Type B pancreatic cell (in vitro differentiated cells): ENCODE data around the gene MYL6. TPM values are rescaled to one million over a fixed set of nuclear protein-coding genes. Genes with fewer than 3 reads are reported as not detected.
"Not testable (repeated sequence)": the region's sequence is repeated elsewhere in the genome, so short reads cannot be mapped to it uniquely, and the experiment has no call there.

ENCODE experiments used
- DNase-seq: peaks from one replicate; pipeline ENCODE4 v3.0.0; 2021; ENCODE audit warnings: mixed read lengths; ENCODE audit not compliant: unreplicated experiment; ENCODE audit errors: extremely low spot score
- H3K27ac Mint-ChIP-seq: 2 replicates; pipeline ENCODE4 v1.8.0; 2021; ENCODE audit warnings: mild to moderate bottlenecking, mixed read lengths
- H3K27me3 Mint-ChIP-seq: 2 replicates; pipeline ENCODE4 v1.8.0; 2021; ENCODE audit warnings: mixed read lengths
- H3K36me3 Mint-ChIP-seq: 2 replicates; pipeline ENCODE4 v1.8.0; 2021; ENCODE audit warnings: mixed read lengths
- H3K4me1 Mint-ChIP-seq: one replicate; pipeline ENCODE4 v1.8.0; 2021; ENCODE audit warnings: mixed read lengths; ENCODE audit not compliant: unreplicated experiment
- H3K4me3 Mint-ChIP-seq: 2 replicates; pipeline ENCODE4 v1.8.0; 2021; ENCODE audit warnings: mild to moderate bottlenecking, mixed read lengths
- H3K9me3 Mint-ChIP-seq: 2 replicates; pipeline ENCODE4 v1.8.0; 2021; ENCODE audit warnings: mixed read lengths
- total RNA-seq: library from RNA; stranded (reverse); gene quantifications from 2 replicates; pipeline ENCODE4 v1.2.1, GENCODE V29; 2021; ENCODE audit warnings: low replicate concordance
- TF ChIP-seq, protein P1 (sequence below): fragments of 200-600 bp; sonication (generic); conservative IDR thresholded peaks from 2 replicates; pipeline ENCODE4 v1.5.0; 2021; ENCODE audit warnings: antibody characterized with exemption, mild to moderate bottlenecking

MYL6 gene
- total RNA-seq, 1 donor from 2014 or later: 1,223 TPM

DNA sequence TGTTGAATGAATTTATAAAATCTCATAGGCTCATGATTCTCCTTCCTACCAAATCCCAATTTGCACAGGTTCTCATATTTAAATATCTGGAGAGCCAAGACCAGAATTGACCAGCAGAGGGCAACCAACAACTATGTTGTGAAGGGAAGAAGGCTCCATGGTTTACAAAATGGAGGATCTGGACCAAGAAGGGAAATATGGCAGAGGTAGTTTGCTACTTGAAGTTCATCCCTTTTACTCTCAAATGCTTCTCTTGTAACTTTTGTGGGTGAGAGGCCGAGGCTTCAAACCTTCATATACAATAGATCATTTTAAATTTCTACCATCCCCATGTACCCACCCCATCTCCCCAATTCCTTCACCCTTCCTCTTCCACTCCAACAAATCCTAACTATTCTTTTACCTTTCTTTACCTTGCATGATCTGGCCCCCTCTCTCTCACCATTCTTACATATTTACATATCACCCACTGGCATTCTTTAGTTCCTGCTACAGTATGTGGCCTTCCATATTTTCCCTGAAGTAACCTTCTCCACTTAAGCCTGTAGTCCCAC is 34.9 kb downstream of the MYL6 start:
- TF ChIP-seq, protein P1, sequence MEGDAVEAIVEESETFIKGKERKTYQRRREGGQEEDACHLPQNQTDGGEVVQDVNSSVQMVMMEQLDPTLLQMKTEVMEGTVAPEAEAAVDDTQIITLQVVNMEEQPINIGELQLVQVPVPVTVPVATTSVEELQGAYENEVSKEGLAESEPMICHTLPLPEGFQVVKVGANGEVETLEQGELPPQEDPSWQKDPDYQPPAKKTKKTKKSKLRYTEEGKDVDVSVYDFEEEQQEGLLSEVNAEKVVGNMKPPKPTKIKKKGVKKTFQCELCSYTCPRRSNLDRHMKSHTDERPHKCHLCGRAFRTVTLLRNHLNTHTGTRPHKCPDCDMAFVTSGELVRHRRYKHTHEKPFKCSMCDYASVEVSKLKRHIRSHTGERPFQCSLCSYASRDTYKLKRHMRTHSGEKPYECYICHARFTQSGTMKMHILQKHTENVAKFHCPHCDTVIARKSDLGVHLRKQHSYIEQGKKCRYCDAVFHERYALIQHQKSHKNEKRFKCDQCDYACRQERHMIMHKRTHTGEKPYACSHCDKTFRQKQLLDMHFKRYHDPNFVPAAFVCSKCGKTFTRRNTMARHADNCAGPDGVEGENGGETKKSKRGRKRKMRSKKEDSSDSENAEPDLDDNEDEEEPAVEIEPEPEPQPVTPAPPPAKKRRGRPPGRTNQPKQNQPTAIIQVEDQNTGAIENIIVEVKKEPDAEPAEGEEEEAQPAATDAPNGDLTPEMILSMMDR: peak; percentile 89
- Mint-ChIP-seq H3K27ac (peak overlapping the region; percentile 50), H3K27me3 (peaks cover 7% of the 10 kb centered on the region), H3K9me3 (no peaks in the 10 kb centered on the region), H3K4me3 (peak overlapping the region; percentile 57), H3K4me1 (peaks cover 14% of the 10 kb centered on the region), H3K36me3 (peaks cover 12% of the 10 kb centered on the region)
- no peak for DNase-seq

DNA sequence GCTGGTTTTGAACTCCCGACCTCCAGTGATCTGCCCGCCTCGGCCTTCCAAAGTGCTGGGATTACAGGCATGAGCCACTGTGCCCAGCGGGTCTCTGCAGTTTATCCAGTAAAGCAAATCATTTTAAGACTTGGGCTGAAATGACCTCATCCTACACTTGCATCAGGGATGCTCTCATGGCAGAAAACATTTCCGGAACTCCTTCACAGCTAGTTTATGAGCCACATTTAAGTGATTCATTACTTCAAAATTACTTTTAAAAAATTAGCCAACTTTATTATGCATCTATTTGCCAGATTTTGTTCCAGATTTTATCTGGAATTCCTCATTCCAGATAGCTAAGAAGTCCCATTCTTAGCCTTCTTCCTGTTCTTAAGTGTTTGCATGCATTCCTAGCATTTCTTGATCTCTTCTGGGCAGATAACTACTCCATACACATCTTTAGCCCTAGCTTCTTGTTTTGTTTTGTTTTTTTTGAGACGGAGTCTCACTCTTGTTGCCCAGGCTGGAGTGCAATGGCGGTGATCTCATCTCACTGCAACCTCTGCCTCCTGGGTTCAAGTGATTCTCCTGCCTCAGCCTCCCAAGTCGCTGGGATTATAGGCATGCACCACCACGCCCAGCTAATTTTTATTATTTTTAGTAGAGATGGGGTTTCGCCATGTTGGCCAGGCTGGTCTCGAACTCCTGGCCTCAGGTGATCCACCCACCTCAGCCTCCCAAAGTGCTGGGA is 38.8 kb downstream of the MYL6 start:
- not testable (repeated sequence) for H3K4me3 Mint-ChIP-seq, H3K9me3 Mint-ChIP-seq, H3K36me3 Mint-ChIP-seq, DNase-seq, H3K27me3 Mint-ChIP-seq, H3K4me1 Mint-ChIP-seq, H3K27ac Mint-ChIP-seq

DNA sequence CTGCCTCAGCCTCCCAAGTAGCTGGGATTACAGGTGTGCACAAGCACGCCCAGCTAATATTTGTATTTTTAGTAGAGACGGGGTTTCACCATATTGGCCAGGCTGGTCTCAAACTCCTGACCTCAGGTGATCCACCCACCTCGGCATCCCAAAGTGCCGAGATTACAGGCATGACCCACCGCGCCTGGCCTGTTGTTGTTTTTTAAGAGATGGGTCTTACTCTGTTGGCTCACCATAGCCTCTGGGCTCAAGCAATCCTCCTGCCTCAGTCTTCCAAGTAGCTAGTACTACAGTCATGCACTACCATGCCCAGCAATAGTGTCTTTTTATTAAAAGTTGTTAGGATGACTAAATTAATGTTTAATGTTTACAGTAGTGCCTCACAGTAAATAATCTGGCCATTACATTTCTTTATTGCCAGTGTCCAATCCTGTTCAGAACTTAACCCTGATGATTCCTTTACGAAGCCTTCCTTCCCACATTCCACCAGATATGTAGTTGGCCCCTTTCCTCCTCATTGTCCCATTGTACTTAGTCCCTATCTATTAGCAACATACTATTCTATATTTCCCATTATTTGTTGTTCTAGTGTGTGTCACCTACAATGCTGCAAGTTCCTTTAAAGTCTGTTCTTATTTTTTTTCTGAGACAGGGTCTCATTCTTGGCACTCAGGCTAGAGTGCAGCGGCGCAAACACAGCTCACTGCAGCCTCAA is 39.9 kb downstream of the MYL6 start:
- Mint-ChIP-seq H3K27ac (no peak overlapping the region), H3K27me3 (no peaks in the 10 kb centered on the region), H3K4me1 (peaks cover 2% of the 10 kb centered on the region), H3K4me3 (no peak overlapping the region), H3K36me3 (peaks cover 4% of the 10 kb centered on the region), H3K9me3 (no peaks in the 10 kb centered on the region)
- no peak for DNase-seq
- TF ChIP-seq, protein P1: no peak

DNA sequence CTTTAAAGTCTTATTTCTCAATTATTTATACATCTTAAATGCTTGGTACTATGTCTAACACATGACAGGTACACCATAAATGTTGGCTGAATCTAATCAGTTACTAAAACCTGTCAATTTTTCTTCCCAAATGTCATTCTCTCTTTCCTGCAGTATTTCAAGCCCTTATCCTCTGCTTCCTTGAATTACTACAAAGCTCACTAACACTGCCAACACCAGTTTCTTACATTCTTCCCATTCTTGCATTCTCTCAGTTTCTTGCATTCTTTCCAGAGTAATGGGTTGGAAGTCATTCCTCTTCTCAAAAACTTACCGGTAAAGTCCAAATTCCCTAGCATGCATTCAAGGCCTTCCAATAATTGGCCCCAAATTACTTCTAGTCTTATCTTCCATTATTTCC is 40.7 kb downstream of the MYL6 start:
- peak overlapping the region; percentile 3 for H3K27ac Mint-ChIP-seq
- TF ChIP-seq, protein P1: no peak
- H3K4me3 Mint-ChIP-seq: no peak overlapping the region
- H3K4me1 Mint-ChIP-seq: no peaks in the 10 kb centered on the region
- H3K27me3 Mint-ChIP-seq: no peaks in the 10 kb centered on the region
- no peaks in the 10 kb centered on the region for H3K36me3 Mint-ChIP-seq
- no peaks in the 10 kb centered on the region for H3K9me3 Mint-ChIP-seq
- no peak for DNase-seq

DNA sequence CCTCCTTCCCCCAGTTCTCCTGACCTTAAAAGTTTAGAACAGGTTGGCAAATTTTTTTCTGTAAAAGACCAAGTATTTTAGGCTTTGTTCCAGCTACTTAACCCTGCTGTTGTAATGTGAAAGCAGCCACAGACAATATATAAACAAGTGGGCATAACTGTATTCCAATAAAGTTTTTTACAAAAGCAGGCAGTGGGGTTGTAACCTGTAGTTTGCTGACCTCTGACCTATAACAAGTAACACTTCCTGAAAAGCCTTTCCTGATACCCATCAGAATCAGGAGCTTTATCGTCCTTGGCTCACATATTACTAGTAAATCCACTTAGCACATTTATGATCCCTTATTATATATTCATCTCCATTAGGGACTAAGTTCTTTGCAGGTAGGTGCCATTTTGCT is 44.2 kb downstream of the MYL6 start:
- no peaks in the 10 kb centered on the region for H3K4me1 Mint-ChIP-seq
- no peak overlapping the region for H3K27ac Mint-ChIP-seq
- no peak for DNase-seq
- H3K4me3 Mint-ChIP-seq: no peak overlapping the region
- peaks cover 9% of the 10 kb centered on the region for H3K36me3 Mint-ChIP-seq
- H3K9me3 Mint-ChIP-seq: no peaks in the 10 kb centered on the region
- TF ChIP-seq, protein P1: no peak
- no peaks in the 10 kb centered on the region for H3K27me3 Mint-ChIP-seq

DNA sequence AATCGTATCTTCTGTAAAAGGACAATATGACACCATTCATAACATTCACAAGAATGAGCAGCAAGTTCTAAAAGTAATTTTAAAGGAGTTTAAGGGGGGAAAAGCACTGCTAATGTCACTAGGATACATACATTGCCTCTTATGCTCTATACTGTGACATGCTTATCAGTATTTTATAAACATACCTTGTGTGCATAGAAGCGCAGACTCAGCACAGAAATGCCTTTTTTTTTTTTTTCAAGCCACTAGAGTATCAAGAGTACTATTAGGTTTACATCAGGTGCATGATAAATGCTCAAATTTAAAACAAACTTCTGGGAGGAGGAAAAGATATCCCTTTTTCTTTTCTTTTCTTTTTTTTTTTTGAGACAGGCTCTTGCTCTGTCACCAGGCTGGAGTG is 44.7 kb downstream of the MYL6 start:
- no peak for DNase-seq
- no peak overlapping the region for H3K27ac Mint-ChIP-seq
- H3K36me3 Mint-ChIP-seq: peaks cover 12% of the 10 kb centered on the region
- H3K4me3 Mint-ChIP-seq: no peak overlapping the region
- H3K4me1 Mint-ChIP-seq: no peaks in the 10 kb centered on the region
- TF ChIP-seq, protein P1: no peak
- no peaks in the 10 kb centered on the region for H3K27me3 Mint-ChIP-seq
- no peaks in the 10 kb centered on the region for H3K9me3 Mint-ChIP-seq
